GM12801 (cell line): ENCODE measurements around the gene HAUS8.

Experiments
- TF ChIP-seq, protein P1 (sequence below): IDR thresholded peaks from one replicate; pipeline ENCODE4 v1.5.1; 2011; ENCODE audit warnings: control low read depth; ENCODE audit not compliant: insufficient read length; ENCODE audit errors: extremely low read depth

HAUS8 gene

GRCh38 chr19:17006579-17006978 is 68.7 kb downstream of the HAUS8 start:
- TF ChIP-seq, protein P1, sequence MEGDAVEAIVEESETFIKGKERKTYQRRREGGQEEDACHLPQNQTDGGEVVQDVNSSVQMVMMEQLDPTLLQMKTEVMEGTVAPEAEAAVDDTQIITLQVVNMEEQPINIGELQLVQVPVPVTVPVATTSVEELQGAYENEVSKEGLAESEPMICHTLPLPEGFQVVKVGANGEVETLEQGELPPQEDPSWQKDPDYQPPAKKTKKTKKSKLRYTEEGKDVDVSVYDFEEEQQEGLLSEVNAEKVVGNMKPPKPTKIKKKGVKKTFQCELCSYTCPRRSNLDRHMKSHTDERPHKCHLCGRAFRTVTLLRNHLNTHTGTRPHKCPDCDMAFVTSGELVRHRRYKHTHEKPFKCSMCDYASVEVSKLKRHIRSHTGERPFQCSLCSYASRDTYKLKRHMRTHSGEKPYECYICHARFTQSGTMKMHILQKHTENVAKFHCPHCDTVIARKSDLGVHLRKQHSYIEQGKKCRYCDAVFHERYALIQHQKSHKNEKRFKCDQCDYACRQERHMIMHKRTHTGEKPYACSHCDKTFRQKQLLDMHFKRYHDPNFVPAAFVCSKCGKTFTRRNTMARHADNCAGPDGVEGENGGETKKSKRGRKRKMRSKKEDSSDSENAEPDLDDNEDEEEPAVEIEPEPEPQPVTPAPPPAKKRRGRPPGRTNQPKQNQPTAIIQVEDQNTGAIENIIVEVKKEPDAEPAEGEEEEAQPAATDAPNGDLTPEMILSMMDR: no peak

DNA sequence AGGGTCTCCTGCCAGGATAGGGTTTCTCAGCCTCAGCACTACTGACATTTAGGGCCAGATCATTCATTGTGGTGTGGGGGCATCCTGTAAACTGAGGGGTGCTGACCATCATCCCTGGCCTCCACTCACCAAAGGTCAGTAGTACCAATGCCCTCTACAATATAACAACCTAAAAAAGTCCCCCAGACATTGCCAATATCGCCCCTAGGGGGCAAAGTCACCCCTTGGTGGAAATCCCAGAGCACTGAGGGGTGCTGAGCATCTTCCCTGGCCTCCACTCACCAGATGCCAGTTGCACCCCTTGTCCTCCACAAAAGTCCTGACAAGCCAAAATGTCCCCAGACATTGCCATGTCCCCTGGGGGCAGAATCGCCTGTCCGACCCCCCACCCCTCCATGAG is 70.3 kb downstream of the HAUS8 start:
- TF ChIP-seq, protein P1: no peak

DNA sequence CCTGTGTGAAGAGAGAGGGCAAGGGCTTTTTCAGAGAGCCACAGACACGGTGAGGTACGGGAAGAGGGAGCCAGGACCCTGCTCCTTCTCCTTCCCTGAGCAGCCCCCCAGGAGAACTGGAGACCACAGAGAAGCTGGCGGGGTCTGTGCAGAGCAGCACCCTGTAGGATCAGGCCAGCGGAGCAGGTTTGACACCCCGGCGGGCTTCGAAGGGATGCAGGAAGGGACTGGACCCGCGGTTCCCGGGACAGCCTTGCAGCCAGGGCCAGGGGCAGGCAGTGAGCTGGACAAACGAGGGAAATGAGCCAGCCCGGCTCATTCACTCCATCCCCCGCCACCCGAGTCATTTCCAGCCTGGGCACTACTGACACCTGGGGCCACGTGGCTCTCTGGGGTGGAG is 70.9 kb downstream of the HAUS8 start:
- TF ChIP-seq, protein P1: no peak

- TF ChIP-seq, protein P1: no peak
Observed at GRCh38 chr19:17002455-17002854, 72.8 kb downstream of the HAUS8 start.

DNA sequence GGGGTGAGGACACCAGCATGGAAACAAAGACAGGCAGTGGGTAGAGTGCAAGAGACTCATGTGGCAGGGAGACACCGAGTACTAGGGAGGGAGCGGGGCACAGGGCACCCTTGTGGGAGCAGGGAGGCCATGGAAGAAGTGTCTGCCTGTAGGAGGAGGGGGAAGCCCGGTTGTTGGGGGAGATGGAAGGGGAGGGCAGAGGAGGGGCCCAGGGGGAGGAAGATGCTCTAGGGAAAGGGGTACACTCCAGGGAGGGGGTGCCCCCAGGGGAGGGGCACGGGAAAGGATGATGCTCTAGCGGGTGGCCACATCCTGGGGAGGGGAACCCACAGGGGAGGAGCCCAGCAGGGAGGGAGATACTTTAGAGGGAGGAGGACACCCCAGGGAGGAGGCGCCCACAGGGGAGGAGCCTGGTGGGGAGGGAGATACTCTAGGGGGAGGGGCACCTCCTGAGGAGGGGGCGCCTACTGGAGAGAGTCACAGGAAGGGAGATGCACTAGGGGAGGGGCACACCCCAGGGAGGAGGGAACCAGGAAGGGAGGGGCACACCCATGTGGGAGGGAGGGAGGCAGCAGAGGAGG is 73.6 kb downstream of the HAUS8 start:
- TF ChIP-seq, protein P1: no peak
